HUDEP-2 (cell line): ENCODE results near the gene SPATA25.
"Not testable (repeated sequence)": the region's sequence is repeated elsewhere in the genome, so short reads cannot be mapped to it uniquely, and the experiment has no call there.

Experiments used
- DNase-seq, 76 experiments: peaks; one replicate each; lab custom pipeline; 2025; ENCODE audit not compliant: unreplicated experiment in 76 of 76; lab: John Stamatoyannopoulos, UW

Gene SPATA25

GRCh38 chr20:45887346-45887715 lies at the start of gene SPATA25:
Gene SPATA25 (minus strand): TSS chr20:45887622. CDS start chr20:45887590, 32 bp downstream.
- no peak for DNase-seq

- no peak for DNase-seq
Observed at GRCh38 chr20:45935416-45936046, 48.1 kb upstream of the SPATA25 start.

- peak in 75 of 76 experiments; percentile 50 to 98 (median 93) for DNase-seq
Observed at GRCh38 chr20:45934586-45935415, 47.4 kb upstream of the SPATA25 start, which contains the start of gene PCIF1. Gene PCIF1 (plus strand): TSS chr20:45934683. CDS start chr20:45939000, 4,317 bp downstream.

- DNase-seq = peak in 33 of 76 experiments; percentile 6 to 69 (median 40)
Observed at GRCh38 chr20:45934046-45934585, 46.7 kb upstream of the SPATA25 start.

GRCh38 chr20:45933266-45934045 lies 46.0 kb upstream of the SPATA25 start:
- peak in 71 of 76 experiments; percentile 7 to 77 (median 47) for DNase-seq

GRCh38 chr20:45931680-45932079 lies 44.3 kb upstream of the SPATA25 start:
- DNase-seq = not testable (repeated sequence)

GRCh38 chr20:45927071-45927878 lies 39.9 kb upstream of the SPATA25 start:
- no peak for DNase-seq

GRCh38 chr20:45926731-45927070 lies 39.3 kb upstream of the SPATA25 start:
- no peak for DNase-seq

- no peak for DNase-seq
Observed at GRCh38 chr20:45925821-45926506, 38.5 kb upstream of the SPATA25 start.

GRCh38 chr20:45924391-45925261 lies 37.2 kb upstream of the SPATA25 start:
- no peak for DNase-seq

- no peak for DNase-seq
Observed at GRCh38 chr20:45921337-45922189, 34.1 kb upstream of the SPATA25 start.

- DNase-seq = no peak
Observed at GRCh38 chr20:45920462-45921336, 33.3 kb upstream of the SPATA25 start.

GRCh38 chr20:45919542-45920399 lies 32.3 kb upstream of the SPATA25 start:
- no peak for DNase-seq

GRCh38 chr20:45918779-45919537 lies 31.5 kb upstream of the SPATA25 start:
- DNase-seq = no peak

GRCh38 chr20:45918182-45918737 lies 30.8 kb upstream of the SPATA25 start:
- no peak for DNase-seq
